ENCODE results near the gene ABR.
"Not testable (repeated sequence)": the region's sequence is repeated elsewhere in the genome, so short reads cannot be mapped to it uniquely, and the experiment has no call there.

The ABR gene

GRCh38 chr17:1171953-1172352 lies 7.8 kb downstream of the ABR start:
- DNase-seq, result no peak

- DNase-seq, result no peak
These were observed 9.0 kb downstream of the ABR start for GRCh38 chr17:1170739-1171138.

GRCh38 chr17:1169929-1170312 lies 9.9 kb downstream of the ABR start:
- no peak for DNase-seq

- no peak for DNase-seq
These were observed 10.4 kb downstream of the ABR start for GRCh38 chr17:1169221-1169928.

GRCh38 chr17:1168533-1169220 lies 11.1 kb downstream of the ABR start:
- no peak for DNase-seq

GRCh38 chr17:1166276-1166675 lies 13.5 kb downstream of the ABR start:
- no peak for DNase-seq

GRCh38 chr17:1165836-1166235 lies 13.9 kb downstream of the ABR start:
- no peak for DNase-seq

- no peak for DNase-seq
These were observed 14.7 kb downstream of the ABR start for GRCh38 chr17:1164935-1165556.

- DNase-seq, result no peak
These were observed 17.5 kb downstream of the ABR start for GRCh38 chr17:1162116-1162855.

GRCh38 chr17:1160591-1161390 lies 19.0 kb downstream of the ABR start:
- no peak for DNase-seq

GRCh38 chr17:1159431-1160180 lies 20.2 kb downstream of the ABR start:
- DNase-seq, result no peak

GRCh38 chr17:1158879-1159278 lies 20.9 kb downstream of the ABR start:
- no peak for DNase-seq

- no peak for DNase-seq
These were observed 22.9 kb downstream of the ABR start for GRCh38 chr17:1156864-1157263.

GRCh38 chr17:1154704-1155103 lies 25.1 kb downstream of the ABR start:
- DNase-seq, result no peak

GRCh38 chr17:1153795-1154546 lies 25.8 kb downstream of the ABR start:
- no peak for DNase-seq

- not testable (repeated sequence) for DNase-seq
These were observed 27.2 kb downstream of the ABR start for GRCh38 chr17:1152582-1152981.

GRCh38 chr17:1150863-1151600 lies 28.7 kb downstream of the ABR start:
- no peak for DNase-seq

- DNase-seq, result no peak
These were observed 29.9 kb downstream of the ABR start for GRCh38 chr17:1149869-1150268.

- DNase-seq, result no peak
These were observed 32.1 kb downstream of the ABR start for GRCh38 chr17:1147664-1148063.

- DNase-seq, result no peak
These were observed 33.1 kb downstream of the ABR start for GRCh38 chr17:1146561-1147265.

Measured in activated T-cell treated with anti-CD3 and anti-CD28 coated beads for 4 hours (primary cell).